Measurements from ENCODE around the gene ABHD3.
"Not testable (repeated sequence)": the region's sequence is repeated elsewhere in the genome, so short reads cannot be mapped to it uniquely, and the experiment has no call there.

The ABHD3 gene

GRCh38 chr18:21636769-21637168, 67.8 kb downstream of the ABHD3 start:
- Histone ChIP-seq H4K8ac (ENCODE audit: low read depth, low read length) (no peak overlapping the region), H3K18ac (ENCODE audit: low read length) (no peak overlapping the region), H3K79me1 (ENCODE audit: low read length) (peaks cover 1% of the 10 kb centered on the region), H2BK15ac (replicated peaks; ENCODE audit: low read depth) (no peak overlapping the region), H2BK5ac (ENCODE audit: low read length) (no peak overlapping the region), H3K4ac (ENCODE audit: low read depth, low read length) (no peak overlapping the region), H2AK5ac (ENCODE audit: low read length) (no peak overlapping the region), H3K23ac (ENCODE audit: low read length) (no peak overlapping the region), H3K4me3 (ENCODE audit: low read length) (no peak overlapping the region), H3K9ac (ENCODE audit: low read length) (no peak overlapping the region), H3K27ac (ENCODE audit: low read depth, low read length) (no peak overlapping the region), H3K4me1 (ENCODE audit: control insufficient read depth, low read depth, low read length) (no peaks in the 10 kb centered on the region), H3K27me3 (ENCODE audit: insufficient read depth, low read length, poor library complexity) (no peaks in the 10 kb centered on the region), H3K79me2 (ENCODE audit: control insufficient read depth, insufficient read depth, low read length) (no peaks in the 10 kb centered on the region), H3K36me3 (ENCODE audit: control insufficient read depth, insufficient read depth, low read length) (peaks cover 3% of the 10 kb centered on the region), H3K56ac (ENCODE audit: low read length) (no peak overlapping the region), H4K5ac (ENCODE audit: low read length) (no peak overlapping the region), H3K4me2 (ENCODE audit: low read length) (no peak overlapping the region), H2BK120ac (ENCODE audit: low read depth, low read length) (no peak overlapping the region)
- no peak for DNase-seq
- WGBS (ENCODE audit: extremely low coverage, insufficient coverage, low lambda C conversion rate): no CpG with 5 or more reads among the region's 13 CpGs

GRCh38 chr18:21634588-21635199, 69.9 kb downstream of the ABHD3 start:
- H3K79me1 ChIP-seq (ENCODE audit: low read length): peaks cover 1% of the 10 kb centered on the region
- H3K4me2 ChIP-seq (ENCODE audit: low read length): no peak overlapping the region
- H4K8ac ChIP-seq (ENCODE audit: low read depth, low read length): no peak overlapping the region
- no peaks in the 10 kb centered on the region for H3K79me2 ChIP-seq (ENCODE audit: control insufficient read depth, insufficient read depth, low read length)
- no peak overlapping the region for H3K56ac ChIP-seq (ENCODE audit: low read length)
- no peak overlapping the region for H3K23ac ChIP-seq (ENCODE audit: low read length)
- H4K5ac ChIP-seq (ENCODE audit: low read length): no peak overlapping the region
- H3K4me3 ChIP-seq (ENCODE audit: low read length): no peak overlapping the region
- H3K9ac ChIP-seq (ENCODE audit: low read length): no peak overlapping the region
- no peak overlapping the region for H2BK5ac ChIP-seq (ENCODE audit: low read length)
- no peak overlapping the region for H2BK120ac ChIP-seq (ENCODE audit: low read depth, low read length)
- no peak overlapping the region for H2AK5ac ChIP-seq (ENCODE audit: low read length)
- WGBS (ENCODE audit: extremely low coverage, insufficient coverage, low lambda C conversion rate): no CpG with 5 or more reads among the region's 4 CpGs
- H3K4me1 ChIP-seq (ENCODE audit: control insufficient read depth, low read depth, low read length): no peaks in the 10 kb centered on the region
- no peaks in the 10 kb centered on the region for H3K27me3 ChIP-seq (ENCODE audit: insufficient read depth, low read length, poor library complexity)
- DNase-seq: no peak
- H3K27ac ChIP-seq (ENCODE audit: low read depth, low read length): no peak overlapping the region
- H3K36me3 ChIP-seq (ENCODE audit: control insufficient read depth, insufficient read depth, low read length): peaks cover 4% of the 10 kb centered on the region
- H2BK15ac ChIP-seq (replicated peaks; ENCODE audit: low read depth): no peak overlapping the region
- H3K18ac ChIP-seq (ENCODE audit: low read length): no peak overlapping the region
- H3K4ac ChIP-seq (ENCODE audit: low read depth, low read length): no peak overlapping the region

GRCh38 chr18:21632393-21632792, 72.2 kb downstream of the ABHD3 start:
- no CpG with 5 or more reads among the region's 1 CpG for whole genome bisulfite sequencing (ENCODE audit: extremely low coverage, insufficient coverage, low lambda C conversion rate)
- no peak for DNase-seq
- H3K79me2 ChIP-seq (ENCODE audit: control insufficient read depth, insufficient read depth, low read length): peaks cover 1% of the 10 kb centered on the region

GRCh38 chr18:21629089-21629832, 75.3 kb downstream of the ABHD3 start:
- peaks cover 1% of the 10 kb centered on the region for H3K79me2 ChIP-seq (ENCODE audit: control insufficient read depth, insufficient read depth, low read length)
- peaks cover 5% of the 10 kb centered on the region for H3K36me3 ChIP-seq (ENCODE audit: control insufficient read depth, insufficient read depth, low read length)
- H3K4me2 ChIP-seq (ENCODE audit: low read length): no peak overlapping the region
- no CpG with 5 or more reads among the region's 9 CpGs for WGBS (ENCODE audit: extremely low coverage, insufficient coverage, low lambda C conversion rate)
- no peaks in the 10 kb centered on the region for H3K27me3 ChIP-seq (ENCODE audit: insufficient read depth, low read length, poor library complexity)
- H4K5ac ChIP-seq (ENCODE audit: low read length): no peak overlapping the region
- H3K23ac ChIP-seq (ENCODE audit: low read length): no peak overlapping the region
- H3K4me1 ChIP-seq (ENCODE audit: control insufficient read depth, low read depth, low read length): no peaks in the 10 kb centered on the region
- no peak overlapping the region for H3K4me3 ChIP-seq (ENCODE audit: low read length)
- DNase-seq: no peak
- no peak overlapping the region for H2BK15ac ChIP-seq (replicated peaks; ENCODE audit: low read depth)
- H3K4ac ChIP-seq (ENCODE audit: low read depth, low read length): no peak overlapping the region
- no peak overlapping the region for H2BK120ac ChIP-seq (ENCODE audit: low read depth, low read length)
- no peak overlapping the region for H4K8ac ChIP-seq (ENCODE audit: low read depth, low read length)
- H2AK5ac ChIP-seq (ENCODE audit: low read length): no peak overlapping the region
- no peak overlapping the region for H2BK5ac ChIP-seq (ENCODE audit: low read length)
- no peak overlapping the region for H3K18ac ChIP-seq (ENCODE audit: low read length)
- H3K79me1 ChIP-seq (ENCODE audit: low read length): peaks cover 1% of the 10 kb centered on the region
- no peak overlapping the region for H3K27ac ChIP-seq (ENCODE audit: low read depth, low read length)
- no peak overlapping the region for H3K9ac ChIP-seq (ENCODE audit: low read length)
- no peak overlapping the region for H3K56ac ChIP-seq (ENCODE audit: low read length)

More at GRCh38 chr18:21632393-21632792, 72.2 kb downstream of the ABHD3 start:
- no peak overlapping the region for H4K8ac ChIP-seq (ENCODE audit: low read depth, low read length)
- no peak overlapping the region for H2BK15ac ChIP-seq (replicated peaks; ENCODE audit: low read depth)
- no peaks in the 10 kb centered on the region for H3K27me3 ChIP-seq (ENCODE audit: insufficient read depth, low read length, poor library complexity)
- no peak overlapping the region for H2AK5ac ChIP-seq (ENCODE audit: low read length)
- H3K4me3 ChIP-seq (ENCODE audit: low read length): no peak overlapping the region
- H3K27ac ChIP-seq (ENCODE audit: low read depth, low read length): no peak overlapping the region
- H3K56ac ChIP-seq (ENCODE audit: low read length): no peak overlapping the region
- H3K9ac ChIP-seq (ENCODE audit: low read length): no peak overlapping the region
- H3K4ac ChIP-seq (ENCODE audit: low read depth, low read length): no peak overlapping the region
- H3K4me2 ChIP-seq (ENCODE audit: low read length): no peak overlapping the region
- no peak overlapping the region for H2BK120ac ChIP-seq (ENCODE audit: low read depth, low read length)
- H3K79me1 ChIP-seq (ENCODE audit: low read length): peaks cover 1% of the 10 kb centered on the region
- no peak overlapping the region for H2BK5ac ChIP-seq (ENCODE audit: low read length)
- H4K5ac ChIP-seq (ENCODE audit: low read length): no peak overlapping the region
- H3K36me3 ChIP-seq (ENCODE audit: control insufficient read depth, insufficient read depth, low read length): peaks cover 7% of the 10 kb centered on the region
- H3K4me1 ChIP-seq (ENCODE audit: control insufficient read depth, low read depth, low read length): no peaks in the 10 kb centered on the region
- H3K18ac ChIP-seq (ENCODE audit: low read length): no peak overlapping the region
- no peak overlapping the region for H3K23ac ChIP-seq (ENCODE audit: low read length)

- not testable (repeated sequence) for H3K27me3 ChIP-seq (ENCODE audit: insufficient read depth, low read length, poor library complexity); H4K5ac ChIP-seq (ENCODE audit: low read length); H3K56ac ChIP-seq (ENCODE audit: low read length); H3K27ac ChIP-seq (ENCODE audit: low read depth, low read length); H2BK5ac ChIP-seq (ENCODE audit: low read length); H3K23ac ChIP-seq (ENCODE audit: low read length); H3K9ac ChIP-seq (ENCODE audit: low read length); H3K36me3 ChIP-seq (ENCODE audit: control insufficient read depth, insufficient read depth, low read length); H2BK15ac ChIP-seq (replicated peaks; ENCODE audit: low read depth); H3K4me2 ChIP-seq (ENCODE audit: low read length); H3K79me1 ChIP-seq (ENCODE audit: low read length); H4K8ac ChIP-seq (ENCODE audit: low read depth, low read length); H3K4me1 ChIP-seq (ENCODE audit: control insufficient read depth, low read depth, low read length); DNase-seq; H2AK5ac ChIP-seq (ENCODE audit: low read length); H3K4ac ChIP-seq (ENCODE audit: low read depth, low read length); H3K18ac ChIP-seq (ENCODE audit: low read length); H2BK120ac ChIP-seq (ENCODE audit: low read depth, low read length); H3K4me3 ChIP-seq (ENCODE audit: low read length)
- H3K79me2 ChIP-seq (ENCODE audit: control insufficient read depth, insufficient read depth, low read length): peaks cover 45% of the 10 kb centered on the region
- no CpG with 5 or more reads among the region's 9 CpGs for WGBS (ENCODE audit: extremely low coverage, insufficient coverage, low lambda C conversion rate)
These were observed 82.9 kb downstream of the ABHD3 start for GRCh38 chr18:21621640-21622039.

Measured in mesendoderm (in vitro differentiated cells).